Measurements from ENCODE around the gene AJM1. TPM values are rescaled to one million over a fixed set of nuclear protein-coding genes. Genes with fewer than 3 reads are reported as not detected.
A peak's percentile ranks its signal among the peaks of the same experiment; 100 is the strongest.
"Not testable (repeated sequence)": the region's sequence is repeated elsewhere in the genome, so short reads cannot be mapped to it uniquely, and the experiment has no call there.

AJM1 gene
- total RNA-seq, 2 donors from 2014 or later: 3.6 to 10.1 TPM

GRCh38 chr9:136881691-136882108, 39.4 kb downstream of the AJM1 start:
- Histone ChIP-seq H3K4me3 (no peak overlapping the region), H3K9me3 (no peaks in the 10 kb centered on the region), H3K36me3 (no peaks in the 10 kb centered on the region), H3K27ac (no peak overlapping the region), H3K27me3 (replicated peaks; ENCODE audit: insufficient read depth) (no peaks in the 10 kb centered on the region), H3K4me1 (replicated peaks) (no peaks in the 10 kb centered on the region)
- TF ChIP-seq POLR2AphosphoS5 (IDR thresholded peaks at IDR 0.05): no peak
- TF ChIP-seq, protein P1, sequence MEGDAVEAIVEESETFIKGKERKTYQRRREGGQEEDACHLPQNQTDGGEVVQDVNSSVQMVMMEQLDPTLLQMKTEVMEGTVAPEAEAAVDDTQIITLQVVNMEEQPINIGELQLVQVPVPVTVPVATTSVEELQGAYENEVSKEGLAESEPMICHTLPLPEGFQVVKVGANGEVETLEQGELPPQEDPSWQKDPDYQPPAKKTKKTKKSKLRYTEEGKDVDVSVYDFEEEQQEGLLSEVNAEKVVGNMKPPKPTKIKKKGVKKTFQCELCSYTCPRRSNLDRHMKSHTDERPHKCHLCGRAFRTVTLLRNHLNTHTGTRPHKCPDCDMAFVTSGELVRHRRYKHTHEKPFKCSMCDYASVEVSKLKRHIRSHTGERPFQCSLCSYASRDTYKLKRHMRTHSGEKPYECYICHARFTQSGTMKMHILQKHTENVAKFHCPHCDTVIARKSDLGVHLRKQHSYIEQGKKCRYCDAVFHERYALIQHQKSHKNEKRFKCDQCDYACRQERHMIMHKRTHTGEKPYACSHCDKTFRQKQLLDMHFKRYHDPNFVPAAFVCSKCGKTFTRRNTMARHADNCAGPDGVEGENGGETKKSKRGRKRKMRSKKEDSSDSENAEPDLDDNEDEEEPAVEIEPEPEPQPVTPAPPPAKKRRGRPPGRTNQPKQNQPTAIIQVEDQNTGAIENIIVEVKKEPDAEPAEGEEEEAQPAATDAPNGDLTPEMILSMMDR (IDR thresholded peaks at IDR 0.05): no peak
- TF ChIP-seq POLR2A (IDR thresholded peaks at IDR 0.05): no peak
- intact Hi-C loops (cut with DNase I): no loop called here
- 31% methylated on average over 9 of the region's 9 CpGs for WGBS
- DNase-seq (ENCODE audit: low spot score): no peak

- DNase-seq (ENCODE audit: low spot score): no peak
- intact Hi-C loops (cut with DNase I): no loop called here
- 49% methylated on average over 14 of the region's 19 CpGs for WGBS
Measured at GRCh38 chr9:136882109-136882946, 40.0 kb downstream of the AJM1 start.

DNA sequence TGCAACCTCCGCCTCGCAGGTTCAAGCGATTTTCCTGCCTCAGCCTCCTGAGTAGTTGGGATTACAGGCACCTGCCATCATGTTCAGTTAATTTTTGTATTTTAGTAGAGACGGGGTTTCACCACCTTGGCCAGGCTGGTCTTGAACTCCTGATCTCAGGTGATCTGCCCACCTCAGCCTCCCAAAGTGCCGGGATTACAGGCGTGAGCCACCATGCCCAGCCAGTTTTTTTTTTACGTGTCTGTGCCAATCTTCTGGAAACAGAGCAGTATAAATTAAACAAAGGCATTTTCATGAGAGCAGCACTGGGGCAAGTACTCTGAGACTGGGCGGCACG, 40.6 kb downstream of the AJM1 start:
- 85% methylated on average over 9 of the region's 9 CpGs for WGBS
- H3K27ac ChIP-seq; H3K27me3 ChIP-seq (replicated peaks; ENCODE audit: insufficient read depth); H3K36me3 ChIP-seq; H3K4me1 ChIP-seq (replicated peaks); H3K9me3 ChIP-seq; DNase-seq (ENCODE audit: low spot score); H3K4me3 ChIP-seq; intact Hi-C loops (cut with DNase I): not testable (repeated sequence)

More at GRCh38 chr9:136882109-136882946, 40.0 kb downstream of the AJM1 start:
- no peak overlapping the region for H3K27ac ChIP-seq
- H3K36me3 ChIP-seq: no peaks in the 10 kb centered on the region
- no peaks in the 10 kb centered on the region for H3K27me3 ChIP-seq (replicated peaks; ENCODE audit: insufficient read depth)
- peaks cover 2% of the 10 kb centered on the region for H3K4me1 ChIP-seq (replicated peaks)
- no peak overlapping the region for H3K4me3 ChIP-seq
- TF ChIP-seq POLR2AphosphoS5 (IDR thresholded peaks at IDR 0.05) (peak; percentile 16), POLR2A (IDR thresholded peaks at IDR 0.05) (no peak)
- TF ChIP-seq, protein P1 (IDR thresholded peaks at IDR 0.05): no peak
- no peaks in the 10 kb centered on the region for H3K9me3 ChIP-seq

DNA sequence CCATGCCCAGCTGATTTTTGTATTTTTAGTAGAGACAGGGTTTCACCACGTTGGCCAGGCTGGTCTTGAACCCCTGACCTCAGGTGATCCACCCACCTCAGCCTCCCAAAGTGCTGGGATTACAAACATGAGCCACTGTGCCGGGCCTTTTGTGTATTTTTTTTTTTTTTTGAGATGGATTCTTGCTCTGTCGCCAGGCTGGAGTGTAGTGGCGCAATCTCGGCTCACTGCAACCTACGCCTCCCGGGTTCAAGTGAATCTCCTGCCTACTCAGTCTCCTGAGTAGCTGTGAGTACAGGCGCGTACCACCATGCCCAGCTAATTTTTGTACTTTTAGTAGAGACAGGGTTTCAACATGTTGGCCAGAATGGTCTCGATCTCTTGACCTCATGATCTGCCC, 41.4 kb downstream of the AJM1 start:
- WGBS: 86% methylated on average over 10 of the region's 10 CpGs
- DNase-seq (ENCODE audit: low spot score); H3K4me1 ChIP-seq (replicated peaks); H3K36me3 ChIP-seq; H3K4me3 ChIP-seq; H3K27me3 ChIP-seq (replicated peaks; ENCODE audit: insufficient read depth); intact Hi-C loops (cut with DNase I); H3K9me3 ChIP-seq; H3K27ac ChIP-seq: not testable (repeated sequence)

DNA sequence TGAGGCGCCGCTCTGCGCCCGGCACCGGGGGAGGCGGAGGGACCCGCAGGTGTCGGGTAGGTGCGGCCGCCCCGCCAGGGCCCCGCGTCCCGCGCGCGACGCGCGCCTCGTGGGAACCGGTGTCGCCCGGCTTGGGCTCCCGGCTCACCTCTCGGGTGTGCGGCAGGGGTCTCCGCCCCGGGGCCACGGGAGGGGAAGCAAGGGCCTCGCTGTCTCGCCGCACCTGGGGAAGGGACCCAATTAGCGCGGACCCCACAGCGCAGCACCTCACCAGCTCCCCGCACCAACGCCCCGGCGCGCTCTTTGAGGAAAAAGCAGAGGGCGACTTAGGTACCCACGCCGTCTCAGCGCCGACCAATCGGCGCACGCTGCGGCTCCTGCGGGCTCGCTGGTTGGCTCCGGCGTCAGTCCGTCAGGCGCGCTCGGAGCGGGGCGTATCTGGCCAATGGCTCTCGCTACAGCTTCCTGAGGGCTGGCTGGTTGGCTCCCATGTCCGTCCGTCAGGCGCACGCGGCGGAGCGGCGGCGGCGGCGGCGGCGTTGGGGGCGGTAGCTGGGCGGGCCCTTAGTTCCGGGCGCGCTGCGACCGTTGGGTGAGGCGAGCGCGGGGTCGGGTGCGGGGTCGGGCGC, 43.8 kb downstream of the AJM1 start, which contains the start of gene TRAF2:
Gene TRAF2, plus strand, starts transcription at position 567 of the 629 bp plus-strand sequence. CDS start 12,225 bp downstream, outside the sequence.
- H3K4me3 ChIP-seq: peak within 1 kb of the TSS; percentile 93 to 99
- DNase-seq (ENCODE audit: low spot score): peak; percentile 98
- peaks cover 2% of the 10 kb centered on the region for H3K4me1 ChIP-seq (replicated peaks)
- intact Hi-C loops (cut with DNase I): no loop called here
- H3K27me3 ChIP-seq (replicated peaks; ENCODE audit: insufficient read depth): no peaks in the 10 kb centered on the region
- no peaks in the 10 kb centered on the region for H3K9me3 ChIP-seq
- no peaks in the 10 kb centered on the region for H3K36me3 ChIP-seq
- TF ChIP-seq POLR2AphosphoS5 (IDR thresholded peaks at IDR 0.05): peak; percentile 89
- TF ChIP-seq POLR2A (IDR thresholded peaks at IDR 0.05): peak; percentile 77
- TF ChIP-seq, protein P1 (IDR thresholded peaks at IDR 0.05): peak in 1 of 4 experiments; percentile 40
- peak within 1 kb of the TSS; percentile 72 to 80 for H3K27ac ChIP-seq
- WGBS: 2% methylated on average over 76 of the region's 88 CpGs

Measured in prostate gland (tissue), 2 donors.